ENCODE data around the gene C3orf70.

Gene C3orf70

DNA sequence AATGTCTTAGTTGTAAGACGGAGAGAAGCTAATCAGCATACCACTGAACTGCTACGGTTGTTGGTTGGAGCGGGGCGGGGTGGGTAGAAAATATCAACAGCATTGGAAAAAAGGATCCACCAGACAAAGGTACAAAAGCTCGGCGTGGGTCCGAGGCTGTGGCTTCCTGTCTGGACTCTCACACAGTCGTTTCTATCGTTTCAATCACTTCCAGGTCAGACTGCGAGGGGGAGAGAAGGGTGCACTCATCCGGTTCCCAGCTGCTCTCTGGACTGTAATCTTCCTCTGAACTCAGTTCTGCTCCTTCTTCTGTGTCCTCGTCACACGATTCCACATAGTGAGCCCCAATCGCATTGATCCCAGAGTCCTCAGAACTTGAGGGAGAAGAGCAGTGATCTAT, 70.0 kb downstream of the C3orf70 start:
- DNase-seq: no peak

DNA sequence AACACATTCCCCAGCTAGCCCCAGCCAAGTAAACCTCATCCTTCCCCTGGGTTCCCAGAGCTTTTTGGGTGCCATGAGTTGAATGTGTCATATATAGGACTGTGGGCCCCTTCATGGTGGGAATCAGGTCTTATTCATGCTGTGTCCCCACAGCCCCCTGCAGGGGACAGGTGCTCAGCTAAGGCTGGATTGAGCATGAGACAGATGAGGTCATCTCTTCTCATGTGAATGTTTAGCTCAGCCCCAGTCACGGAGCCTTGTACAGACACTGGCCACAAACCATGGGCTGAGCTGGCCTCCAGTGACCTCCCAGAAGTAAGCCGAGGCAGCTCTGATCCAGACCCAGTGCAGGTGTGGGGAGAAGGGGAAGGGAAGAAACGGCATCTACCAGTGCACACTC, 70.7 kb downstream of the C3orf70 start:
- no peak for DNase-seq

DNA sequence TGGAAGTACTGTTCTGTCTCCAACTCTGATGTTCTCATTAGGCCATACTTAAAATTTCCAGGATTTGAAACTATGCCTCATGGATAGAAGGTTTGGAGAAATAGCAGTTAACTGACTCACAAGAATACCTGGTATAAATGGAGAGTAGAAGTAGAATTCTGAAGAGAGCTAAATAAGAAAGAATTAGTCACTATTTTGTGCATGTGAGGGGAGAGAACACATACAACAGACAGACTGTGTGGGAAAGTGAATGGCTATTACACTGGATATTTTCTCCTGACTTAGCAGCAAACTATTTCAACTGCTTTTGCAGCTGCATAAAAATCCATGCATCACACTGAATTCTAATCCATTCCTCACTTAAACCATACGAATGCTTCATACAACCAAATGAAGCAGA, 71.3 kb downstream of the C3orf70 start:
- DNase-seq: no peak

DNA sequence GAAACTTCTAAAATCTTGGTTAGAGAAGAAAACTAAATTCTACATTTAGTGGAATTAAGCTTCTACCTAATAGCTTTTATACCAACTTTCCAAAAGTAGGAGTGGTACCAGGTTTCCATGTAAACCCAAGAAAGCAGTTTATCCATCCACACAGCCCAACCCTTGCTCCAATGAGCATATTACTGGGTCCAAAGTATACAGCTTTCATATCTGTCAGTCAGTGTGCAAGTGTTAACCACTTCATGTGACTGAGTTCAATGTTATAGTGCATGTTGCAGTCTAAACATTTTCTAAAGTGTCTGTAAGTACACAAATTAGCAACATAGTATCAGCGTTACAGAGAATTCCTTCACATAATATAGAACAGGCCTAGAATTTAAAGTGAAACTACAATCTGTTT, 73.2 kb downstream of the C3orf70 start:
- DNase-seq: no peak

DNA sequence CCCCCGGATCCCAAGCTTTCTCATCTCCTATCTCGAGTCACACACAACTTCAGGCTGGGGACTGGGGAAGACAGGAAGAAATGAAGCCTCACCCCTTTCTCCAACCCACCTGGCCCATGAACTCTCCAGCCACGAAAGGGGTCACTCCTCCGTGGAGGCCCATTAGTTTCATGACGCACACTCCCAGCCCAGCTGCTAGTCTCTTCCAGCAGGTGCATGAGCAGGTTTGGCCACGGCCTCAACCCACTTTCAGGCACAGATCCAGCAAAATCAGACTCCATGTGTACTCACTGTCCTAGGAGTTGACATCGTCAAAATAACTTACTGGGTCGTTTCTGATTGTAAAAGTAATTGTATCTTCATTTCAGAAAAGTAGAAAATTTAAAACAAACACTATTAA, 76.6 kb downstream of the C3orf70 start:
- no peak for DNase-seq

DNA sequence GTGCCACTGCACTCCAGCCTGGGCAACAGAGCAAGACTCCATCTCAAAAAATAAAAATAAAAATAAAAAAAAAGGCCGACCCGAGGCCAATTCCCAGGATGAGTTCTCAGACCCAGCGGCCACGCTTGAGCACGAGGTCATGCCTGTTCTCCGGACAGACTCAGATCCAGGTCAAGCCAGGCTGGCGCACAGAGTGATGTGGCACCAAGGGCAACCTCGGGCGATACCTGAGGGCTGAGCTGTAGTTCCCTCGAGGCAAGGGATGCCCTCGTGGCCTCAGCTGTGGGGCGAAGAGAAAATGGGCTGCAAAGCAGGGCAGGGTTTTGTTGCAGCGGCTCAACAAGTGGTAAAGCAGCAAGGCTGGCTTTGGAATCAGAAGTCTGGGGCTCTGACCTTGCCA, 77.3 kb downstream of the C3orf70 start:
- DNase-seq: no peak

DNA sequence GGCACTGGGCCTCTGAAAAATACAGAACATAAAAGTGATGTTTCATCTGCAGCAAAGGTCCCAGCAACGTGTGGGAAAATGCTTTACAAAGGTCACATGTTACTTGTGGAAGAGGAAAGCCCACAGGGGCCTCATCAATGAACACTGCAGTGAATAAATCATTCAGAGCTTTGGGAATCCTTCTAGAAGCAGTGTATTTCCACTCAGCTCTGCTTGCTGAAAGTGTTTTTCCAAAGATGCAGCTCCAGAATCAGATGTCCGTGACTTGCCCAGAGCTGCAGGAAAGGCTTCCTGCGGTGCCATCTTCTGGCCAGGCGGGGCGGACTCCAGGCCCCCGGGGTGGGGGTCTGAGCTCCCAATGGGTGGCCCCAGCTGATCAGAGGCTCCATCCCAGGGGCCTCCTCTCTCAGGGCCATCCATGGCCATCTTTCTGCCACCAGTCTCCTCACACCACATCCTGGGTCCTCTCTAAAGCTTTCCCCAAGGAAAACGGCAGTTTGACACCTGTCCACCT, 81.5 kb downstream of the C3orf70 start:
- no peak for DNase-seq

DNA sequence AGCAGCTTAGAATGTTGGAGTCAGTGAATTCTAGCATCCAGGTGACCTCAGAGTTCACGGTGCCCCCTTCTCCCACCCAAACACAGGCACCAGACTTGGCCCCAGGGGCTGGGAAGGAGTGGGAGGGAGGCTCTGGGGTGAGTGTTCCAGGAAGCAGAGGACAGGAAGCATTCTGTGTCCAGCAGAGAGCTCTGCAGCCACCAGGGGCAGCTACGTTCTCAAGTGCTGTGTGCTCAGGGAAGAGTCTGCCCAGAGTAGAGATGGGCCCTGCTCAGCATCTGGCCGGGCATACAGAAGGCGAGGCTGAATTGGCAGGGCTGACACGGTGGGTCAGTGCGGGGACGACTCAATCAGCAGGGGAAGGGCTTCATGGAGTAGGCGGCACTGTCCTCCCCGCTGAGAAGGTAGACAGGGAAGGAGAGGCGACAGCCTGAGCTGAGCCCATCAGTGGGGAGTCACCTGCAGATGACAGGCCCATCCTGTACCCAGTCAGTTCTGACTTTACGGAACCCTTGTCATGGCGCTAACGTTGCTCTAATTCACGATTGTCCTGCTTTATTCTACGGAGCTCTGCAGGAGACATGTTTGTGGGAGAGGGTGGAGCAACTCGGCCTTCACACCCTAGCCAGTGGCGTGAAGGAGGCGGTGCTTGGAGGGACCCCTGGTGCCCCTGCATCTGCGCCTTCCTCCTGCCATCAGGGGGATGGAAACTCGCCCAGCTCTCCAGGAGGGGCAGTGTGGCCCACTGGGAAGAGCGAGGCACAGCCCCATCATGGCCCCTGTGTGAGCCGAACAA, 82.2 kb downstream of the C3orf70 start:
- DNase-seq: no peak

DNA sequence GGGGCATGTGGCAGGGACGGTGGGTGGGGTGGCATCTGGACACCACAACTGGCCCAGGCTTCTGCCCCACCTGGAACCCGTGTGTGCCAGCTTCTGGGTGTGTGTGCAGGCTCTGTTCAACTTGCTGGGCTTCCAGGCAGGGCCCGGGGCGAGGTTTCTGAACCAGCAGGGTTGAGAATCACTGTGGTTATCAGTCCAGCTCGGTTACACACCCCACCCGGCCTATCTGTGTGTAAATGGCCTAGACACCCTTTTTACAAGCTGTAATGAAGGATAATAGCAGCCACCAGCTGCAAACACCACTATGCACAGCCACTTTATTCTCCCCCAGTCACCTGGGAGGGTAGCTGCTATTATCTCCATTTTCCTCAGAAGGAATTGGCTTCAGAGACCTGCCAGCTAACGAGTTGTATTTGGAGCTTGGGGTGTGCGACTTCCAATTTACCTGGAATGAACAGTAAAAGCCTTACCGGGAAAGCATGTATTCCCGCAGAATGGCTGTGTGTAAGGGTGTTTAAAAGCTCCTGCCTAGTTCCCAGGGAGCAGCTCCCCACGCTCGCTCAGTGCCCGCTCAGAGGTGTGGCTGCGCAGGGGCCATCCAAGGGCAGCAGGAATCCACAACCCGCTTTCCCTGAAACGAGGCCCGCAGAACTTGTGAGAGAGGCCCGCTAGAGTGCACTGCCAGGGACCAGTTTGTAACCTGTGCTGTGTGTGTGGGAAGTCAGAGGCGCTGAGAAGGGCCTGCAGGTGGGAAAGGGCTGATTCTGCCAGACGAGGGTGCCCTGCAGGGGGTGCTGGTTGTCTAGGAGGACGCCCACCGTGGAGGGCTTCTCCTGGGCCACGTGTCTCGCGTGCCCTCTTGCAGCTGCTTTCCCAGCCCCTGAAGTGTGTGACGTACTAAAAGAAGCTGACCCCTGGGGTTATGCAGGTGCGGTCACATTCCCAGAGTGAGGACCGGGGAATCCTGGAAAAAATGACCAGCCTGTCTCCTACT, 83.5 kb downstream of the C3orf70 start:
- no peak for DNase-seq

DNA sequence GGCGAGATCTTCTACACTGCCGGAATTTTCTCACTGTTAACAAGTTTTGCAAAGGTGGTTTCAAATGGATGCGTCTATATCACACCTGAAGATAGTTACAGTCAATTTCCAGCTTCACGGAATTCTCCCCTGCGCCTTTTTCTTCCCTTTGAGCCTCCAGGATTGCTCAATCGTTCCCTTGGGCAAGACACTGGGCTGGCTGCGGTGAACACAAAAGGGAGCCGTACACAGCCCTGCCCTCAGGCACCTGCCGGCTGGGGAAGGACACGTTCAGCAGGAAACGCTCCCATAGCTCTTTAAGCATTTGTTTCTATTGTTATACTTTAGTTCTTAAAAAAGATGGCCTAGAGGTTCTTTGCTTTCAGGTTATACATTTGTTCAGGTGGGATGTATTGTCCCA, 85.7 kb downstream of the C3orf70 start:
- no peak for DNase-seq

DNA sequence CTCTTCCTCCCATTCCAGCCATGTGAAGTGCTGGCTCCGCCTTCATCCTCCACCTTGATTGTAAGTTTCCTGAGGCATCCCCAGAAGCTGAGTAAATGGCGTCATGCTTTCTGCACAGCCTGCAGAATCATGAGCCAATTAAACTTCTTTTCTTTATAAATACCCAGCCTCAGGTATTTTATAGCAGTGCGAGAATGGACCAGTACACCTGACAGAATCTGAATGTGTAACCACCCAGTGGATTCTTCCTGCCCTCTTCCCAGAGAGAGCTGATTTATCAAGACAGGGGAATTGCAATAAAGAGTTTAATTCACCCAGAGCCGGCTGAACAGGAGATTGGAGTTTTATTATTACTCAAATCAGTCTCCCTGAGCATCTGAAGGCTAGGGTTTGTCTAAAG, 86.6 kb downstream of the C3orf70 start:
- DNase-seq: no peak

DNA sequence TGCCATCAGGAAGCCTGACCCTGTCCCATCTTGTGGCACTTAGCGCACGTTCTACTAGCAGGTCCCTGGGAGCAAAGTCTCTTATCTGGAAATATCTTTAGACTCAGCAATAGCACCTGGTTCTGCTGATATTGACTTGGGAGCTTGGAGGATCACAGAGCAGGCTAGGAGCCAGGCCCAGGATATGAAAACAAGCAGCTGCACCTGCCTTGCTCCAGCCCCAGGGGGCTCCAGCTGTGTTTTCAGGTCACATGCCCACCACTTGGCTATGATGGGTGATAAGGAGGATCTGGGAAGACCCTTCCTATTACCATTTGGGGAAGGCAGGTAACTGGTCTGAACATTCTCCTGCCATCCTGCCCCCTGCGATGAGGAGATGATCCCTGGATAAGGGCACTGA, 87.8 kb downstream of the C3orf70 start:
- DNase-seq: no peak

DNA sequence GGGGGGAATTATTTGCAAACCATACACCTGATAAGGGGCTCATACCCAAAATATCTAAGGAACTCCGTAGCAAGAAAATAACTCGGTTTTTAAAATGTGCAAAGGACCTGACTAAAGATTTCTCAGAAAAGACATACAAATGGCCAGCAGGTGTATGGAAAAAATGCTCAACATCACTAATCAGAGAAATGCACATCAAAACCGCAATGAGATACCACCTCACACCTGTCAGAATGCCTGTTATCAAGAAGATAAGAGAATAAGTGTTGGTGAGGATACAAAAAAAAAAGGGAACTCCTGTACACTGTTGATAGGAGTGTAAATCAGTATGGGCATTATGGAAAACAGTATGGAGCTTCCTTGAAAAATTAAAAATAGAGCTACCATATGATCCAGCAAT, 89.4 kb downstream of the C3orf70 start:
- no peak for DNase-seq

DNA sequence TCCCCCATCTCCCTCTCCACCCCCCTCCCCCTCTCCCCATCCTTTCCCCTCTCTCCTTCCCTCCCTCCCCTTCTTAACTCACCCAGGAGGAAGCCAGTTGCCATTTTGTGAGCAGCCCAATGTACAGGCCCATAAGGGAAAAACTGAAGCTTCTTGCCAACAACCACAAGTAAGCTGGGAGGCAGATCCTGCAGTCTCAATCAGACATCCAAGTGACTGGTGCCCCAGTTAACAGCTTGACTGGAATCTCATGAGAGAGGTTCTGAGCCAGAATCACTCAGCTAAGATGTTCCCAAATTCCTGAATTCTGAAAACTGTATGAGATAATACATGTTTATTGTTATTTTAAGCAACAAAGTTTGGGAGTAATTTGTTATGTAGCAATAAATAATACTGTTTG, 90.7 kb downstream of the C3orf70 start:
- DNase-seq: no peak

DNA sequence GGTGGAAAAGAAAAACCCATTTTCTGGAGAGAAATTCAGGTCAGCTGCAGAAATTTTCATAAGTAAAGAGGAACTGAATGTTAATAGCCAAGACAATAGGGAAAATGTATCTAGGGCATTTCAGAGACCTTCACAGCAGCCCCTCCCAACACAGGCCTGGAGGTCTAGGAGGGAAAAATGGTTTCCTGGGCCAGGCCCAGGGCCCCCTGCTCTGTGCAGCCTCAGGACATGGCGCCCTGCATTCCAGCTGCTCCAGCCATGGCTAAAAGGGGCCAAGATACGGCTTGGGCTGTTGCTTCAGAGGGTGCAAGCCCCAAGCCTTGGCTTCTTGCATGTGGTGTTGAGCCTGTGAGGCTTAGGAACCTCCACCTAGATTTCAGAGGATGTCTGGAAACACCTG, 92.2 kb downstream of the C3orf70 start:
- no peak for DNase-seq

DNA sequence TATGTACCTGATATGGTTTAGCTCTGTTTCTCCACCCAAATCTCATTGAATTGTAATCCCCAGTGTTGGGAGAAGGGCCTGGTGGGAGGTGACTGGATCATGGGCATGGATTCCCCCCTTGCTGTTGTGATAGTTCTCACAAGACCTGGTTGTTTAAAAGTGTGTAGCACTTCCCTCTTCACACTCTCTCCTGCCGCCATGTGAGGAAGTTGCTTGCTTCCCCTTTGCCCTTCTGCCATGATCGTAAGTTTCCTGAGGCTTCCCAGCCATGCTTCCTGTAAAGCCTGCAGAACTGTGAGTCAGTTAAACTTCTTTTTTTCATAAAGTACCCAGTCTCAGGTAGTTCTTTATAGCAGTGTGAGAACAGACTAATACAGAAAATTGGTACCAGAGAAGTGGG, 93.1 kb downstream of the C3orf70 start:
- no peak for DNase-seq

DNA sequence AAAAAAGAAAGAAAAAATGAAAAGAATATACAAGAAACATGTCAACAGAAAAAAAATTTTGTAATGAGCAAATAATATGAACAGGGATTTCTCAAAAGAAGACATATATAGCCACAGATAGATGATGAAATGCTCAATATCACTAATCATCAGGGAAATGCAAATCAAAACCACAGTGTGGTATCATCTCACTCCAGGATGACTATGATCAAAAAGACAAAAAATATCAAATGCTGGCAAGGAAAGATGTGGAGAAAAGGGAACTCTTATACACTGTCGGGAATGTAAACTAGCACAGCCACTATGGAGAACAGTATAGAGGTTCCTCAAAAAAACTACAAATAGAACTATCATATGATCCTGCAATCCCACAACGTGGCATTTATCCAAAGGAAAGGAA, 94.1 kb downstream of the C3orf70 start:
- DNase-seq: no peak

DNA sequence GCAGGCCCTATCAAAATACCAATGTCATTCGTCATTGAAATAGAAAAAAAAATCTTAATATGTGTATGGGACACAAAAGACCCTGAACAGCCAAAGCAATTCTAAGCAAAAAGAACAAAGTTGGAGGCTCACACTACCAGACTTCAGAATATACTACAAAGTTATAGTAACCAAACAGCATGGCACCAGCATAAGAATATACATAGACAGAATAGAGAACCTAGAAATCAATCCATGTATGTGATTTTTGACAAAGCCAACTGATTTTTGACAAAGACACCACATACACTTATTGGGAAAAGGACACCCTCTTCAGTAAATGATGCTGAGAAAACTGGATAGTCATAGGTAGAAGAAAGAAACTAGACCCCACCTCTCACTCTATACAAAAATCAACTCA, 95.0 kb downstream of the C3orf70 start:
- no peak for DNase-seq

DNA sequence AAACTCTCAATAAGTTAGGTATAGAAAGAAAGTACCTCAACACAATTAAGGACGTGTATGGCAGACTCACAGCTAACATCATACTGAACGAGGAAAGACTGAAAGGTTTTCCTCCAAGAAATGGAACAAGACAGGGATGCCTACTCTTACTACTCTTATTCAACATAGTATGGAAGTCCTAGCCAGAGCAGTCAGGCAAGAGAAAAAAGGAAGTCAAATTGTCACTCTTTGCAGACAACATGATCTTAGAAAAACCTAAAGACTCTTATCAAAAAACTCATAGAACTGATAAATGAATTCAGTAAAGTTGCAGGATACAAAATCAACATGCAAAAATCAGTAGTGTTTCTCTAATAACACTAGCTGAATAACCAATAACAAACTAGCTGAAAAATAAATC, 96.0 kb downstream of the C3orf70 start:
- DNase-seq: no peak

DNA sequence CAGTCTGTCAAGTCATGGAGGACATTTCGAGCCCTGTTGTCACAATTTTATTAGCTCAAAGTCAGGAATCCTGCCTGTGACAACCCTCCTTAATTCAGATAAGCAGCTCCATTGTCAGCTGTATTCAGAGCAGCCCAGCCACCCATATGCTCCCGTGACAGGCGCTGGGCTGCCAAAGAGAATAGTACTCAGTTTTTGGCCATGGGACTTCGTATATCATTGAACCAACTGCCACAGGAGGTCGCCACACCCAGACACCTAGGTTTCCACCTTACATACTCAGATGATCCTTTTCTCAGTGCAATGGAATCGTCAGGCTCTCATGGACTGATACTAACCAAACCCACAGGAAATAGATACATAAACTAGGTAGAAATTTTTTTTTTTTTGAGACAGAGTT, 100.2 kb downstream of the C3orf70 start:
- no peak for DNase-seq

DNA sequence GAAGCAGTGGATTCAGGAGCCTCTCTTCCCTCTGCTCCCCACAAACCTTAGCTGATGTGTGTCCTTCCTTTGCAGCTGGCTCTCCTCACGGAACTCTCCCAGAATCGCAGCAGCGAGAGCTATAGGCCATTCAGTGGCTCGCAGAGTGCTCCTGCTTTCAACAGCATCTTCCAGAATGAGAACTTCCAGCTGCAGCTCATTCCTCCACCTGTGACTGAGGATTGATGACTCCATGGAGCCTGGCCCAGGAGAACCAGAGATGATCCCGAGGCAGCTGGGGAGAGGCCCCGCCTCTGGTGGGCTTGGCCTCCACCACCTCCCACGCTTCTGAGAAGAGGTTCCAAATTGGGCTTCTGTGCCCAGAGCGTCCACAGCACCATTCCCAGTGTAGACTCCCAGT, 101.1 kb downstream of the C3orf70 start:
- DNase-seq: no peak

DNA sequence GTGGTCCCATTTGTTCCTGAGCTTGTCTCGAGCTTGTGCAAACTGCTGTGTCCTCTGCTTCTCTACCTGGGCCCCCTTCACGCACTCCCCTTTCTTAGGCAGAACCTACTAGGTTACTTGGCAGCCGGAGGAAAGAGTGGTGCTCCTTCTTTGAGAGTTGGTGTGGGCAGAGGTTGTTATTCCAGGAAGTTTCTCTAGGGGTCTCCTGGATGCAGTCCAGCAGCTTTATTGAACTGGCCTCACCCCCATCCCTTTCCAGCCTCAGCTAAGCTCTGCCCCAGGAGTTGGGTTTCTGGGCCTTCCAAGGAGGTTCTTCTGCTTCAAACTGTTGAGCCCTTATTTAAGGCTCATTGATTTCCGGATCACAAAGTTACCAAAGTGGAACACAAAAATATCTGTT, 103.2 kb downstream of the C3orf70 start:
- no peak for DNase-seq

DNA sequence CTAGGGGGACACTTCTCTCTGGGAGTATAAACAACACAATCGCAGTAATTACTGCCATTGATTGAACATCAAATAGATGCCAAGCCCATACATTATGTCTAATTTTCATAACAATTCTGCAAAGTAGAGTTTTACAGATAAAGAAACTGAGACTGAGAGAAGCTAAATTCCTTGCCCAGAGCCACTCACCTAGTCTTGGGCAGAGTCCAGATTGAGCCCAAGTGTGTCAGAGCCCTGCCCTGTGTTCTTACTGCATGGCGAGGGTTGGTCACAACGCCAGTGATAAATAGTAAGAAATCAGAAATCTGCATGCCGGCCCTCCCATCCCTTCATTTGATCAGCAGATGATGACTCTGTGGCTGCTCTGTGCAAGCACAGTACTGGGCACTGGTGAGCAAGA, 106.3 kb downstream of the C3orf70 start:
- DNase-seq: no peak

DNA sequence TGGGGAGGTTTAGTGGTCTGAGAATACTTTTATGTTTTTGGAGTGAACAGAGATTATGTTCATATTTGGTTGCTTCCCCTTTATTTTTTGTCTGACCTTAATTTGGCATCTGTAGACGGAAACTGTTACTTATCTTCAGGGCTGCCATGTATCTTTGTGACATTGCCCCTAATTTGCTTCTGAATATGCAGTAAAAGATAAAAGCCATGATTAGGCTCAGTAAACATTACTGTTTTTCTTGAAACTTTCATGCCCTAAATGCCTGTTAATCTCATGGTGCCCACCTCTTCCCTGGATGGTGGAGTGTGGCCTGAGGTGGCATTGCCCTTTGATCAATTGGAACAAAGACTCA, 106.7 kb downstream of the C3orf70 start:
- DNase-seq: no peak

All from NCI-H1048 (cell line).